ENCODE data around the gene ZNF367. TPM values are rescaled to one million over a fixed set of nuclear protein-coding genes. Genes with fewer than 3 reads are reported as not detected.

Gene ZNF367
- total and polyA plus RNA-seq, 9 of the 15 experiments (the other 6 are each of a cell fraction or from before 2014, with no cell fraction given), result 2.7 to 14.4 (median 10.0) TPM

DNA sequence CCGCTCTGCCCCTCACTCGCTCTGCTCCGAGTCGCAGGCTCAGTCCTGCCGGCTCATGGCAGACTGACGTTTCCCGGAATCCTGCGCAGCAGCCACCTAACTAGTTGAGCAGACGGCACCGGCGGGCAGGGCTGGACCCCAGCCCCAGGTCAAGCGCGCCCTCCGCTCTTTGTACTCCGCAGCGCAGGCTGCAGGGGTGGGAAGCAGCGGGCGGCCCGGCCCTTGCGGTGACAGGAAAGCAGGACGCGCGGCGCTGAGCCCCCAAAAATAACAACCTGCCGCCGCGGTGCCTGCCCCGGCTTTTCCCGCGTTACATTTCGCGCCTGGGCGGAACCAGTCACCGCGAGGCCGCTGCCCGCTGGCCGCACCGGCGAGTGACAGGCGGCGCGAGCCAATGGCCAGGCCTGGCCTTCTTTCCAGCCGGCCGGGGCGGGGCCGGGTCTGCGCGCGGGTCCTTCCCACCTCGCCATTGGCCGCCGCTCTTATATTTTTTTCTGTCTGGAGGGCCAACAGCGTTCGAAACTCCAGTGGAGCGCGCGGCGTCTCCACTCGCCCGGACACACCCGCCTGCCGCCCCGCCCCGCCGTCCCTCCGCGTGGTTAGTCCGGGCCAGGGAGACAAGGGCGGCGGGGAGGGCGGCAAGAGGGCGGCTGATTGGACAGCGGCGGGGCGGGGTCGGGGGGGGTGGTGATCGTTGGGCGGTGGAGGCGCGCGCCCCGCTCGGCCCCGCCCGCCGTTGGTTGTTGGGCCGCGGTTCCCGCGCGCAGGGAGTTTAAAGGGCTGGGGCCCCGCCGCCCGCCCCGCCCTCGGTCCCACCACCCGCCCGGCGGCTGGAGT, at the start of gene ZNF367 (continued):
- TF ChIP-seq TSHZ1 (CRISPR knock-in tag; IDR thresholded peaks at IDR 0.05), result no peak
- no peak for TF ChIP-seq ZC3H11A (IDR thresholded peaks at IDR 0.05; ENCODE audit: low read depth, low read length)
- peak; percentile 79; the same call in 1 of the 2 replicates for TF ChIP-seq CGGBP1 (CRISPR knock-in tag; IDR thresholded peaks at IDR 0.05)
- no peak for TF ChIP-seq MYNN (IDR thresholded peaks at IDR 0.05)
- no peak for TF ChIP-seq MYNN (CRISPR knock-in tag; IDR thresholded peaks at IDR 0.05)
- no peak for TF ChIP-seq ZNF507 (tag; conservative IDR thresholded peaks at IDR 0.05)
- peak; percentile 15; the same call in 1 of the 2 replicates for TF ChIP-seq HCFC1 (IDR thresholded peaks at IDR 0.05; ENCODE audit: low read depth, low read length)
- TF ChIP-seq, protein P1, sequence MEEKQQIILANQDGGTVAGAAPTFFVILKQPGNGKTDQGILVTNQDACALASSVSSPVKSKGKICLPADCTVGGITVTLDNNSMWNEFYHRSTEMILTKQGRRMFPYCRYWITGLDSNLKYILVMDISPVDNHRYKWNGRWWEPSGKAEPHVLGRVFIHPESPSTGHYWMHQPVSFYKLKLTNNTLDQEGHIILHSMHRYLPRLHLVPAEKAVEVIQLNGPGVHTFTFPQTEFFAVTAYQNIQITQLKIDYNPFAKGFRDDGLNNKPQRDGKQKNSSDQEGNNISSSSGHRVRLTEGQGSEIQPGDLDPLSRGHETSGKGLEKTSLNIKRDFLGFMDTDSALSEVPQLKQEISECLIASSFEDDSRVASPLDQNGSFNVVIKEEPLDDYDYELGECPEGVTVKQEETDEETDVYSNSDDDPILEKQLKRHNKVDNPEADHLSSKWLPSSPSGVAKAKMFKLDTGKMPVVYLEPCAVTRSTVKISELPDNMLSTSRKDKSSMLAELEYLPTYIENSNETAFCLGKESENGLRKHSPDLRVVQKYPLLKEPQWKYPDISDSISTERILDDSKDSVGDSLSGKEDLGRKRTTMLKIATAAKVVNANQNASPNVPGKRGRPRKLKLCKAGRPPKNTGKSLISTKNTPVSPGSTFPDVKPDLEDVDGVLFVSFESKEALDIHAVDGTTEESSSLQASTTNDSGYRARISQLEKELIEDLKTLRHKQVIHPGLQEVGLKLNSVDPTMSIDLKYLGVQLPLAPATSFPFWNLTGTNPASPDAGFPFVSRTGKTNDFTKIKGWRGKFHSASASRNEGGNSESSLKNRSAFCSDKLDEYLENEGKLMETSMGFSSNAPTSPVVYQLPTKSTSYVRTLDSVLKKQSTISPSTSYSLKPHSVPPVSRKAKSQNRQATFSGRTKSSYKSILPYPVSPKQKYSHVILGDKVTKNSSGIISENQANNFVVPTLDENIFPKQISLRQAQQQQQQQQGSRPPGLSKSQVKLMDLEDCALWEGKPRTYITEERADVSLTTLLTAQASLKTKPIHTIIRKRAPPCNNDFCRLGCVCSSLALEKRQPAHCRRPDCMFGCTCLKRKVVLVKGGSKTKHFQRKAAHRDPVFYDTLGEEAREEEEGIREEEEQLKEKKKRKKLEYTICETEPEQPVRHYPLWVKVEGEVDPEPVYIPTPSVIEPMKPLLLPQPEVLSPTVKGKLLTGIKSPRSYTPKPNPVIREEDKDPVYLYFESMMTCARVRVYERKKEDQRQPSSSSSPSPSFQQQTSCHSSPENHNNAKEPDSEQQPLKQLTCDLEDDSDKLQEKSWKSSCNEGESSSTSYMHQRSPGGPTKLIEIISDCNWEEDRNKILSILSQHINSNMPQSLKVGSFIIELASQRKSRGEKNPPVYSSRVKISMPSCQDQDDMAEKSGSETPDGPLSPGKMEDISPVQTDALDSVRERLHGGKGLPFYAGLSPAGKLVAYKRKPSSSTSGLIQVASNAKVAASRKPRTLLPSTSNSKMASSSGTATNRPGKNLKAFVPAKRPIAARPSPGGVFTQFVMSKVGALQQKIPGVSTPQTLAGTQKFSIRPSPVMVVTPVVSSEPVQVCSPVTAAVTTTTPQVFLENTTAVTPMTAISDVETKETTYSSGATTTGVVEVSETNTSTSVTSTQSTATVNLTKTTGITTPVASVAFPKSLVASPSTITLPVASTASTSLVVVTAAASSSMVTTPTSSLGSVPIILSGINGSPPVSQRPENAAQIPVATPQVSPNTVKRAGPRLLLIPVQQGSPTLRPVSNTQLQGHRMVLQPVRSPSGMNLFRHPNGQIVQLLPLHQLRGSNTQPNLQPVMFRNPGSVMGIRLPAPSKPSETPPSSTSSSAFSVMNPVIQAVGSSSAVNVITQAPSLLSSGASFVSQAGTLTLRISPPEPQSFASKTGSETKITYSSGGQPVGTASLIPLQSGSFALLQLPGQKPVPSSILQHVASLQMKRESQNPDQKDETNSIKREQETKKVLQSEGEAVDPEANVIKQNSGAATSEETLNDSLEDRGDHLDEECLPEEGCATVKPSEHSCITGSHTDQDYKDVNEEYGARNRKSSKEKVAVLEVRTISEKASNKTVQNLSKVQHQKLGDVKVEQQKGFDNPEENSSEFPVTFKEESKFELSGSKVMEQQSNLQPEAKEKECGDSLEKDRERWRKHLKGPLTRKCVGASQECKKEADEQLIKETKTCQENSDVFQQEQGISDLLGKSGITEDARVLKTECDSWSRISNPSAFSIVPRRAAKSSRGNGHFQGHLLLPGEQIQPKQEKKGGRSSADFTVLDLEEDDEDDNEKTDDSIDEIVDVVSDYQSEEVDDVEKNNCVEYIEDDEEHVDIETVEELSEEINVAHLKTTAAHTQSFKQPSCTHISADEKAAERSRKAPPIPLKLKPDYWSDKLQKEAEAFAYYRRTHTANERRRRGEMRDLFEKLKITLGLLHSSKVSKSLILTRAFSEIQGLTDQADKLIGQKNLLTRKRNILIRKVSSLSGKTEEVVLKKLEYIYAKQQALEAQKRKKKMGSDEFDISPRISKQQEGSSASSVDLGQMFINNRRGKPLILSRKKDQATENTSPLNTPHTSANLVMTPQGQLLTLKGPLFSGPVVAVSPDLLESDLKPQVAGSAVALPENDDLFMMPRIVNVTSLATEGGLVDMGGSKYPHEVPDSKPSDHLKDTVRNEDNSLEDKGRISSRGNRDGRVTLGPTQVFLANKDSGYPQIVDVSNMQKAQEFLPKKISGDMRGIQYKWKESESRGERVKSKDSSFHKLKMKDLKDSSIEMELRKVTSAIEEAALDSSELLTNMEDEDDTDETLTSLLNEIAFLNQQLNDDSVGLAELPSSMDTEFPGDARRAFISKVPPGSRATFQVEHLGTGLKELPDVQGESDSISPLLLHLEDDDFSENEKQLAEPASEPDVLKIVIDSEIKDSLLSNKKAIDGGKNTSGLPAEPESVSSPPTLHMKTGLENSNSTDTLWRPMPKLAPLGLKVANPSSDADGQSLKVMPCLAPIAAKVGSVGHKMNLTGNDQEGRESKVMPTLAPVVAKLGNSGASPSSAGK (IDR thresholded peaks at IDR 0.05), result peak; percentile 74
- TF ChIP-seq ATF6 (CRISPR knock-in tag; IDR thresholded peaks at IDR 0.05), result peak; percentile 87; the same call in 1 of the 2 replicates
- 0 out of 2 replicates have a peak, but pooled peaks have one; percentile 23 for TF ChIP-seq BCOR (IDR thresholded peaks at IDR 0.05)

All from K562 (cell line).